DMS153 (cell line): Measurements from ENCODE around the gene GRIN1.
A peak's percentile ranks its signal among the peaks of the same experiment; 100 is the strongest.

Experiments
- DNase-seq: peaks from one replicate; lab custom pipeline; 2025; lab: John Stamatoyannopoulos, UW

GRIN1 gene

DNA sequence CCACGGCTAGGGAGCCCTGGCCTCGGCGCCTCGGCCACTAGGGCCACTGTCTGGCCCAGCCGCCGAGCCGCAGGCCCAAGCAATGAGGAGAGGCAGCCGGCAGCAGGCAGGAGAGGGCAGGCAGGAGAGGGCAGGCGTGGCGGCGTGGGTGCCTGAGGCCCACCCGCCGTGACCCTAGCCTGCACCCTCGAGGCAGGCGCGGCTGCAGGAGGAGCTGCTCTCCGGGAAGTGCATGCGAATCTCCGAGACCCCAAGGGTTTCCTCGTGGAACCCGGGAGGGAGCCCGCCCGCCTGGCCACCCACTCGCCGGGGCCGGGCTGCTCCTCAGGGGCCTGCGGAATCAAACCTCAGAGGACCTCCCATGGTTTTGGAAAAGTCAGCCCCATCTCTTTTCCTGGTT lies 9.3 kb downstream of the GRIN1 start:
- no peak for DNase-seq

DNA sequence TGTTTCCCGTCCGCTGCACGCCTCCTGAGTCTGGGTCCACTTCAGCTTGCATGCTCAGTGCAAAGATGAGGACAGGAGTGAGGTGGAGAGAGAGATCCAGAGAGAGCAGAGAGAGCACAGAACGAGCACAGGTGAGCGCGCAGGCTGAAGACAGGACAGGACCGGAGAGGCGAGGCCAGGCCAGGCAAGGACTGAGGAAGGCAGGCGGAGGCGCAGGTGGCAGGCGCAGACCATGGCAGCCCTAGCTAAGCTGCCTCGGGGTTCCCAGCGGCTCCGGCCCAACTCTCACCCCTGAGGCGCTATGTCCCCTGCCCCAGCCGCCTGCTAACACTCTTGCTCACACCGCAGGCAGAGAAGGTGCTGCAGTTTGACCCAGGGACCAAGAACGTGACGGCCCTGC lies 9.7 kb downstream of the GRIN1 start:
- DNase-seq: no peak

GRCh38 chr9:137149363-137149762 lies 10.4 kb downstream of the GRIN1 start:
- no peak for DNase-seq

- peak; percentile 62 for DNase-seq
Measured at GRCh38 chr9:137149942-137150616, 11.1 kb downstream of the GRIN1 start.

- DNase-seq: peak; percentile 66
Measured at GRCh38 chr9:137150617-137151457, 11.9 kb downstream of the GRIN1 start.

DNA sequence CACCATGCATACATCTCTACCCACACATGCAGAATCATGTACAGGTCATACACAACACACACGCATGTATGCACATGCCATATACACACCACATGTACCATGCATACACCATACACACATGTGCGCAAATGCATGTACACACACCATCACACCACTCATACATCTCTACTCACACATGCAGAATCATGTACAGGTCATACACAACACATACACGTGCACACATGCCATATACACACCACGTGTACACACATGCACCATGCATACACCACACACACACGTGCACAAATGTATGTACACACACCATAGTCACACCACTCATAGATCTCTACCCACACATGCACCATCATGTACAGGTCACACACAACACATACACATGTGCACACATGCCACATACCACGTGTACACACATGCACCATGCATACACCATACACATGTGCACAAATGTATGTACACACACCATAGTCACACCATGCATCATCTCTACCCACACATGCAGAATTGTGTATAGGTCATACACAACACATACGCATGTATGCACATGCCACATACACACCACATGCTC lies 14.0 kb downstream of the GRIN1 start:
- no peak for DNase-seq

DNA sequence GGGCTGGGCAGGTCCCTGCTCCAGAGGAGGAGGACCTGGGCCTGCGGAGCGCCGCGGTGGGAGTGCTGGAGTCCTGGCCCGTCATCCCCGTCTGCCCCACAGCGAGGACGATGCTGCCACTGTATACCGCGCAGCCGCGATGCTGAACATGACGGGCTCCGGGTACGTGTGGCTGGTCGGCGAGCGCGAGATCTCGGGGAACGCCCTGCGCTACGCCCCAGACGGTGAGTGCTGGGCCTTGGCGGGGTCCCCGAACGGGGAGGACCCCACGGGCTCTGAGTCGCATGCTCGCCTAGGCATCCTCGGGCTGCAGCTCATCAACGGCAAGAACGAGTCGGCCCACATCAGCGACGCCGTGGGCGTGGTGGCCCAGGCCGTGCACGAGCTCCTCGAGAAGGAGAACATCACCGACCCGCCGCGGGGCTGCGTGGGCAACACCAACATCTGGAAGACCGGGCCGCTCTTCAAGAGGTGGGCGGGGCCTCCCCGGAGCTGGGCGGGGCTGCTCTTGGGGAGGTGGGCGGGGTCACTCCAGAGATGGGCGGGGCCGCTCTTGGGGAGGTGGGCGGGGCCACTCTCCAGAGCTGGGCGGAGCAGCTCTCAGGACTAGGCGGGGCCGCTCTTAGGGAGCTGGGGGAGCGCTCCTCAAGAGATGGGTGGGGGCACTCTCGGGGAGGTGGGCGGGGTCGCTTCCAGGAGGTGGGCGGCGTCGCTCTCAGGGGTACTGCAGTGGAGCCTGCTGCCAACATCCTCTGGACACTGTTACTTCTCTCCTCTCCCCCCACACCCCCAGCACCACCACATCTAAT lies 17.8 kb downstream of the GRIN1 start:
- peak; percentile 37 for DNase-seq

- DNase-seq: no peak
Measured at GRCh38 chr9:137157618-137158415, 18.9 kb downstream of the GRIN1 start.

DNA sequence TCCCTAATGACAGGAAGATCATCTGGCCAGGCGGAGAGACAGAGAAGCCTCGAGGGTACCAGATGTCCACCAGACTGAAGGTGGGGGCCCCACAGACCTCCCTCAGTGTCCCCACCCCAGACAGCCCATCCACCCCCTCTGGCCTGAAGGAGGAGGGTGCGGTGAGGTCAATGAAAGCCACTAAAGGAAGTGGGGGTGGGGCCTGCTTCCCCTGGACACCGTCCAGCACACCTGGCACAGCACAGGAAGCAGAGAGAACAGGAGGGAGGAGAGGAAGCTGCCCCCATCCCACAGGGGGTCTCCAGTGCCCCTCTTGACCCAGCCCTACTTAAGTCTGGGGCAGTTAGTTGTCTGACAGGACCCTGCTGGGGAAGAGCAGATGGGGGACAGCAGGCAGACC lies 19.7 kb downstream of the GRIN1 start:
- peak; percentile 63 for DNase-seq

GRCh38 chr9:137159105-137160053 lies 20.4 kb downstream of the GRIN1 start:
- DNase-seq: no peak

GRCh38 chr9:137160054-137160425 lies 21.1 kb downstream of the GRIN1 start:
- no peak for DNase-seq

GRCh38 chr9:137160716-137161557 lies 22.0 kb downstream of the GRIN1 start:
- peak; percentile 82 for DNase-seq

GRCh38 chr9:137161558-137162486 lies 22.9 kb downstream of the GRIN1 start:
- no peak for DNase-seq

- peak; percentile 57 for DNase-seq
Measured at GRCh38 chr9:137162505-137163364, 23.8 kb downstream of the GRIN1 start.

GRCh38 chr9:137163365-137163715 lies 24.4 kb downstream of the GRIN1 start:
- DNase-seq: no peak

DNA sequence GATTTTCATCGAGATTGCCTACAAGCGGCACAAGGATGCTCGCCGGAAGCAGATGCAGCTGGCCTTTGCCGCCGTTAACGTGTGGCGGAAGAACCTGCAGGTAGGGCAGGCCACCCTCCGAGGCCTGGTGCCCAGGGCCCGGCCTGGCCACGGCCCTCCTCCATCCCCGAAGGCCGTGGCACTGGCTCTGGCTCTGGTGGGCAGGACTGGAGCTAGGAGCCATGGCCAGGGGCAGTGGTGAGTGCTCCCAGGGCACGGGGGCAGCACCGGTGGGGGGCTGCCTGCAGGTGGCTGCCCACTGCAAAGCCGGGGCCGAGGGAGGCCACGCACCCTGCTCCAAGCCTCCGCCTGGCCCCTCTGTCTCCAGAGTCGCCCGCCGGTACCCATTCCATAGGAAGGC lies 24.9 kb downstream of the GRIN1 start:
- DNase-seq: no peak
